DMS53 (cell line): ENCODE data around the gene ARHGAP1.

ENCODE experiments used
- DNase-seq: peaks from one replicate; lab custom pipeline; 2025; lab: John Stamatoyannopoulos, UW

ARHGAP1 gene

DNA sequence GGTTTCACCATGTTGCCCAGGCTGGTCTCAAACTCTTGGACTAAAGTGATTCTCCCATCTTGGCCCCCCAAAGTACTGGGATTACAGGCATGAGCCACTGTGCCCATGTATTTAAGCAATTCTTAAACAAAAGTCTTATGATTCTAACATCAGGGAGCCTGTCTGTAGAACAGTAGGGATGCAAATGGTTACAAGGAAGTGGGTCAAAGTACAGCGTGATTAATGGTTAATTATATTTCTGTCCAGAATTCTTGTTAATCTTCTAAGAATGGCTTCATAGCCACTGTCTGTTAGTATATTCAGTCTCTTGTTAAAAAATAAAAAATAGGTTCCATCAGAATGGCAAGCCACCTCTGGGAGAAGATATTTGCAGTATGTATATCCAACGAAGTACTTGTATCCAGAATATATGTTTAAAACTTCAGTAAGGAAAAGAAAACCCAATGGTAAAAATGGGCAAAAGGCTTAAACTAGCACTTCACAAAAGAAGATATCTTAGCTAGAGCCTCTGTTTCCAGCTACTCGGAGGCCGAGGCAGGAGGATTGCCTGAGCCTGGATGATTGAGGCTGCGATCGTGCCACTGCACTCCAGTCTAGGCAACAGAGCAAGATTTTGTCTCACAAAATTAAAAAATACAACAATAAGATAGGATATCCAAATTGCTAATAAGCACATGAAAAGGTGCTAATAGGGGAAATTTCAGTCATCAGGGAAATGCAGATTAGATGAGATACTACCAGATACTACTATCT is 60.2 kb downstream of the ARHGAP1 start:
- DNase-seq = no peak

DNA sequence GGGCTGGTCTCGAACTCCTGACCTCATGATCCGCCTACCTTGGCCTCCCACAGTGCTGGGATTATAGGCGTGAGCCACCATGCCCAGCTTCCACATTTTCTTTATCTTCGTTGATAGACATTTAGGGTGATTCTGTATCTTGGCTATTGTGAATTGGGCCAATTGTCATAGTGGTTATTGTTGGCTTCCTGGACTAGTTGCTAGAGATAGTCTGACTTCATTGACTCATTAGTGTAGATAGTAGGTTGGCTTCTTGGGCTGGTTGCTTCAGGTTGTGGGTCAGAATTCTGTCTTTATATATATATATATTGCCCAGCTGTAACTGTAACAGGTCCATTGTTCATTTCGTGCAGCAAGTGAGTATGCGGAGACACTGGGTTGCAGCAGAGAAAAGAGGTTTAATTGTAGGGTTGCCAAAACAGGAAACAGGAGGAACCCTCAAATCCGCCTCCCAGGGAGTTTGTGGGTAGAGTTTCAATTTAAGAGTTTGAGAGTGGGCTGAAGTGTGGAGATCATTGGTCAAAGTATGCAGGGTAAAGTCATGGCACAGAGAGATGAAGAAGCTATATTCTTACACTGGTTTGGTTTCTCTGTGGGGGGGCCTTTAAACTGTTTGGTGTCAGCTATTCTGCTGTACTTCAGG is 61.1 kb downstream of the ARHGAP1 start:
- DNase-seq = no peak

DNA sequence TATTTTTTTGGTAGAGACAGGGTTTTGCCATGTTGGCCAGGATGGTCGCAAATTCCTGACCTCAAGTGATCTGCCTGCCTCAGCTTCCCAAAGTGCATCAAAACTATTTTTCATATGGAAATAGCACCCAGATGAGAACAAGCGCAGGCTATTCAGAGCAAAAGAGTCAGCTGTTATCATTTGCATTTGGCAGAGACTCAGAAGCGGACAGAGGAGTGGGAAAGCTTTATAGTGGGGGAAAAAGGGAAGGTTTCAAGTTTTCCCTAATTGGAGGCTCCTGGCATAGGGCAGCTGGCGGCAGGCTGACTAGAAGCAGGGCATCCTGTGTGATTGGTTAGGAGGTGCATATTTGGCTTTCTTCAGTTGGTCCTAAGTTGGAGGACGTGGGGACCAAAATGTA is 62.9 kb downstream of the ARHGAP1 start:
- DNase-seq = no peak

DNA sequence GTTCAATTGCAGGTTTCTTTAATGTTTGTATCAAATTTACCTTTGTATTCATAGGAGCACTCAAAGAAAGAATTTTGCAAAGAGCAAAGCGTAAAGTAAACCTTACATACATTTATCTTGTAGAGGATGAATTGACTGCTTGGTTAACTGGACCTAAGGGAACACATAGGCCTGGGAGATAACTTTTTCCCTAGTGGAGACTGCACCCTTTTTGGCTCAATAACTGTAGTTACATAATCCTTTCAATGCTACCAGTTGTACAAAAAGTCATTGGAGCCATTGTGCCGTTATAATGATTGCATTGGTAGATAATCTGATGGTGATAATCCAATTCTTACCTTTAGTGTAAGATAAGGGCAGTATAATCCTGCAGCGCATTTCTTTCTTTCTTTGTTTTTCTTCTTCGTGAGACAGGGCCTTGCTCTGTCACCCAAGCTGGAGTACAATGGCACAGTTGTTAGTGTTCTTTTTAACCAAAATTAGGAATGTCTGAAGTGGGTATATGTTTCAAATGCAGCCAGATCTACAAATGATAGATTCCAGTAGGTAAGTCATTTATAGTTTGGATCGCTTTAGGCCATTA is 64.8 kb downstream of the ARHGAP1 start:
- no peak for DNase-seq

DNA sequence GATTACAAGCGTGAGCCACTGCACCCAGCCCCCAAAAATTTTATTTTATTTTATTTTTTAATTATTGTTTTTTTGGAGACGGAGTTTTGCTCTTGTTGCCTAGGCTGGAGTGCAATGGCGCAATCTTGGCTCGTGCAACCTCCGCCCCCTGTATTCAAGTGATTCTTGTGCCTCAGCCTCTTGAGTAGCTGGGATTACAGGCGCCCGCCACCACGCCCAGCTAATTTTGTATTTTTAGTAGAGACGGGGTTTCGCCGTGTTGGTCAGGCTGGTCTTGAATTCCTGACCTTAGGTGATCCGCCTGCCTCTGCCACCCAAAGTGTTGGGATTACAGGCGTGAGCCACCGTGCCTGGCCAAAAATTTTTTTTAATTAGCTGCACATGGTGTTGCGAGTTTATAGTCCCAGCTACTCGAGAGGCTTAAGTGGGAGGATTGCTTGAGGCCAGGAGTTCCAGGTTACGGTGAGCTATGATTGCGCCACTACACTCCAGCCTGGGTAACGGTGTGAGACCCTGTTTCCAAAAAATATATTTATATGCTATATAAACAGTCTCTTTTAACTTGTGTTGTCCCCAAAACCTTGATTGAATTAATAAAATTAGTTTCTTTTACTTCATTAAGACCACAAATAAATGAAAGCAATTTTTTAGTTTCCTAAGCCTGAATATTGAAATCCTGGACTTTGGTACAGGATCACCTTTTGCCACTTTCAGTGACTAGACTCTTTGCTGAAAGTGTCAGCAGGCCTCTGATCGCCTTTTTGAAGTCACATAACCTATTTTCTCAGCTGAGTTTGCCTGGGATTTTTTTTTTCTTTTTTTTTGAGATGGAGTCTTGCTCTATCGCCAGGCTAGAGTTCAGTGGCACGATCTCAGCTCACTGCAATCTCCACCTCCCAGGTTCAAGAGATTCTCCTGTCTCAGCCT is 66.9 kb downstream of the ARHGAP1 start:
- no peak for DNase-seq

DNA sequence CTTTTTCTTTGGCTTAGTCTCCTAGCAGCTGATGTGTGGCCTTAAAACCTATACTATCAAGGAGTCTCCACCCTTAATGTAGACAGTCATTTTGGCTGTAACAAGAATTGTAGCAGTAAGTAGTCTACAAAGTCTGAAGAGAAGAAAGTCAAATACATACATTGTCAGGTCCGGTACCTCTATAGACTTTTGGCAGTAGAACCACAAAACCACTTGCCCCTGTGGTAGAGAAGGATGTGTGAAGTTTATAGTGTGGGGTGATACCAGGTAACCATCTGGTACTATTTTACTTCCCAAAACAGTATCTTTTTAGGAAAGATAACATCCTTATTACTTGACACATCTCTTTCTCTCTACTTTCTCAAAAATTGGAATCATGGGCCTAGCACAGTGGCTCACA is 67.9 kb downstream of the ARHGAP1 start:
- DNase-seq = no peak

DNA sequence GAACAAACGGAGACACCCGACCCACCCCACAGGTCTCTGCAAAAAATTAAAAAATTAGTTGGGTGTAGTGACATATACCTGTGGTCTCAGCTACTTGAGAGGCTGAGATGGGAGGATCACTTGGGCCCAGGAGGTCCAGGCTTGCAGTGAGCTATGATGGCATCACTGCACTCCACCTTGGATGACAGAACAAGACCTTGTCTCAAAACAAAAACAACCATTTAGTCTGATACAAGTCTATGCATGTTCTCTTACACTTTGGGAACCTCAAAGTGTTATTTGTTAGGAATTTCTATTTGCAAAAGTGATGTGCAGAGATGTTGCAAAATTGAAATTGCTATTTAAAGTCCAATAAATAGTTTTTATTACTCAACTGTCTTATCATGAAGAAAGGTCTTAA is 68.7 kb downstream of the ARHGAP1 start:
- no peak for DNase-seq

DNA sequence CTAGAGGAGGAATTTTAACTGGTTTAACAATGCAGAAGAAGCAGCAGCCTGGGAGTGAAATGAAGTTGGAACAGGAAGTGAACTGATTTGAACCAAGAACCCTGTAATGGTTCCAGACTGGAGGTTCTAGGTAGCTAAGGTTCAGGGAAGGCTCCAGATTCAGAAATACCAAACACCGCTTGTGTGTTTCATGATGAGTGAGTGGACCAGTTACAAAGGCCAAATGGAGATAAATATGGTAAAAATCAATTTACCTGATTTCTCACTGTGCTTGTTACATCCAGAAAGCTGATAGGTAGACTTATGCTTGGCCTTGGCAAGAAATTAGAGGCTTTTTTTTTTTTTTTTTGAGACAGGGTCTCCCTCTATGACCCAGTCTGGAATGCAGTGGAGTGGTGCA is 70.2 kb downstream of the ARHGAP1 start:
- DNase-seq = no peak

DNA sequence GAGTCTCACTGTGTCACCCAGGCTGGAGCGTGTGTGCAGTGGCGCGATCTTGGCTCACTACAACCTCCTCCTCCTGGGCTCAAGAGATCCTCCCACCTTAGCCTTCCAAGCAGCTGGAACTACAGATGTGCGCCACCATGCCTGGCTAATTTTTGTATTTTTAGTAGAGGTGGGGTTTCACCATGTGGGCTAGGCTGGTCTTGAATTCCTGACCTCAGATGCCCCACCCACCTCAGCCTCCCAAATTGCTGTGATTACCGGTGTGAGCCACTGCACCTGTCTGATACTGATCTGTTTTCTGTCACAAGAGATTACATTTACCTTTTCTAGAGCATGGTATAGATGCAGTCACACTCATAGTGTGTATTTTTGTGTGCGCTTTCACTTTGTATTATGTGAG is 71.5 kb downstream of the ARHGAP1 start:
- DNase-seq = no peak
